Measurements from ENCODE around the gene COMP. TPM values are rescaled to one million over a fixed set of nuclear protein-coding genes. Genes with fewer than 3 reads are reported as not detected.
A peak's percentile ranks its signal among the peaks of the same experiment; 100 is the strongest.

COMP gene
- total RNA-seq, 1 donor from 2014 or later = 2.0 TPM

DNA sequence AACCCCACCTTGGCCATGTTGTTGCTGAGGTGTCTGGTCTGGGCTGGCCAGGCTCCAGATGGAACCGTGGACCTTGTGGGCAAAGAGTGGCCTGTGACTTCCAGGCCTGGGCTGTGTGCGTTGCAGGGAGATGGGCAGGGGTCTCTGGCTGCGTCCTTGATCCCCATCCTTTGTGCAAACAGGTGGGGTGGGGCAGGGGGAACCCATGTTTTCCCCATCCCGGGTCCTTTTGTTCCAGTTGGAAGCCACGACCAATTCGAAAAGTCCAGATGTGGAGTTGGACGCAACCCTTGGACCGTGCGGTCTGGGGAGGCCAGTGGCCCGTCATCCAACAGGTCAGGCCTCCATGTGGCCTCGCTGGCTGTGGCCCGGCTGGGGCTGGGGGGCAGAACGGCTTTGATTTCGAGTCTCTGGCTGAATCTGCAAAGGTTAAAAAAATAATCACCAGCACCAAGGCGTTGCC lies 13.1 kb upstream of the COMP start:
- no peak for DNase-seq (ENCODE audit: low spot score)

DNA sequence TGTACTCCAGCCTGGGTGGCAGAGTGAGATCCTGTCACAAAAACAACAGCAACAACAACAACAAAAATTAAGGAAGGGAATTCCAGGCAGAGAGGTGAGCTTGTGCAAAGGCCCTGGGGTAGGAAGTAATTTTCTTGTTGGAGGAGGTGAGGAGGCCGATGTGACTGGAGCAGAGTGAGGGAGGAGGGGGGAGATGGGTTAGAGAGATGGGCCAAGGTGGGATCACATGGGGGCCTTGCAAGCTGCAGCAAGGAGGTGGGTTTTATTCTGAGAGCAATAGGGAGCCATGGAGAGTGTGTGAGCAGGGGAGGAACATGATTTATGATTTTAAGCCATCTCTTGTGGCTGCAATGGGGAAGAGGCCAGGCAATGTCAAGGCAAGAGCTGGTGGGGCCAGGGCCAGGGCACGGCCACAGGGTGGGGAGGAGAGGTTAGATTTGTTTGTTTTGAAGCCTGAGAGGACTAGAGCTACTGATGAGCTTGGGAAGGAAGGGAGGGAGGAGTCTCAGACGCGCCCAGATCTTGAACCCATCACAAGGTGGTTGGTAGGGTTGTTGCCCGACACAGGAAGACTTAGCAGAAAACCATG lies 12.5 kb upstream of the COMP start:
- DNase-seq (ENCODE audit: low spot score) = no peak

- no peak for DNase-seq (ENCODE audit: low spot score)
These were observed 11.2 kb upstream of the COMP start for GRCh38 chr19:18802354-18802753.

GRCh38 chr19:18800636-18801035 lies 9.5 kb upstream of the COMP start:
- no peak for DNase-seq (ENCODE audit: low spot score)

DNA sequence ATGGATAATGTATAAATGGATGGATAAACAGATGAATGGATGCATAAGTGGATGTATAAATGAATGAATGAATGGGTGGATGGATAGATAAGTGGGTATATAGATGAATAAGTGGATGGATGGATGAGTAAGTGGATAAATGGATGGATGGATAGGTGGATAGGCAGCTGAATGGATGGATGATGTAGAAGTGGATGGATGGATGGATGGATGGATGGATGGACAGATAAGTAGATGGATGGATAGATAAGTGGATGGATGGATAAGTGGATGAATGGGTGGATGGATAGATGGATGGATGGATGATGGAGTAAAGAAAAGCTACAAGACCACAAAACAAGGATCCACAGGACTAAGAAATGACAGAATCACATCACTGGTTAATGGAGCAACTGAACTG lies 9.0 kb upstream of the COMP start:
- no peak for DNase-seq (ENCODE audit: low spot score)

DNA sequence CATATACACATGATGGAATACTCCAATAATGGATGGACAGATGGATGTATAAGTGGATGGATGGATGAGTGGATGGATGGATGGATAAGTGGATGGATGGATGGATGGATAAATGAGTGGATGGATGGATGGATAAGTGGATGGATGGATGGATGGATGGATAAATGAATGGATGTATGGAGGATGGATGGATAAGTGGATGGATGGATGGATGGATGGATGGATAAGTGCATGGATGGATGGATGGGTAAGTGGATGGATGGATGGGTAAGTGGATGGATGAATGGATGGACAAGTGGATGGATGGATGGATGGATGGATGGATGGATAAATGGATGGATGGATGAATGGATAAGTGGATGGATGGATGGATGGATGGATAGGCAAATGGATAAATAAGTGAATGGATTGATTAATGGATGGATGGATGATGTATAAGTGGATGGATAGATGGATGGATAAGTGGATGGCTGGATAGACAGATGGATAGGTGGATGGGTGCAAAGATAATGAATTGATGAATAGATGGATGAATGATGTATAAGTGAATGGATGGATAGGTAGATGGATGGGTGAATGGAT lies 8.4 kb upstream of the COMP start:
- no peak for DNase-seq (ENCODE audit: low spot score)

GRCh38 chr19:18798384-18799352 lies 7.6 kb upstream of the COMP start:
- DNase-seq (ENCODE audit: low spot score) = no peak

DNA sequence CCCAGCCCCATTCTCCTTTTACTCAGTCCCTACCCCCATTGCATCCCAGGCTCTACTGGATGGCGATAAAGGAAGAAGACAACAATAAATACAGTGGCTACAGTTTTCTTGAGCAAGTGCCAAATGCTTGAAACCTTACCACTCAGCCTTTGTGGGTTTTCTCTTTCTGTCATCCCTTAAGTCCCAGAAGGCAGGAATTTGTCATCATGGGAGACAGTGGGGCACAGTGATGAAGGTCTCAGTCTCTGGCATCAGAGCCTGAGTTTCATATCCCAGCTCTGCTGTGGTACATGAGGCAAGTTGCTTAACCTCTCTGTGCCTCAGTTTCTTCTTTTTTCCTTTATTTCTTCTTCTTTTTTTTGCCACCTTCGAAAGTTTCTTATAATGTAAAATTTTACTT lies 5.1 kb upstream of the COMP start:
- no peak for DNase-seq (ENCODE audit: low spot score)

DNA sequence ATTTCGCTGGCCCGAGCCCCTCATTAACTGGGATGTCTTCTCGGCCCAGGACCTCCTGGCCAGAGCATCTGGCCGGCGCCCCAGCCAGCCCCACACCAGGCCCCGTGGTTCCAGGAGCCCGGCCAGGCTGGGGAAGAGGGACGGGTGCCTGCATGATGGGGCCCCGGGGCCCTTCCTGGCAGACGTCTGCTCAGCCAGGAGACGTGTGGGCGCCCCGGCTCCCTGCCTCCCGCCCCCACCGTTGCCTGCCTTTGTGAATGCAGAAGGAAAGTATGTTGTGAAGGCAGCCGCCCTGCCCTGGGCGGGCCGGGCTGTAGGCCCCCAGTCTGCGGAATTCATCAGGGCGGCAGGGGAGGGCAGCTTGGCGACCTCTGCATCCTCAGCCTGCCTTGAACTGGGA lies 4.4 kb upstream of the COMP start:
- DNase-seq (ENCODE audit: low spot score) = no peak

GRCh38 chr19:18794692-18795091 lies 3.6 kb upstream of the COMP start:
- DNase-seq (ENCODE audit: low spot score) = no peak

DNA sequence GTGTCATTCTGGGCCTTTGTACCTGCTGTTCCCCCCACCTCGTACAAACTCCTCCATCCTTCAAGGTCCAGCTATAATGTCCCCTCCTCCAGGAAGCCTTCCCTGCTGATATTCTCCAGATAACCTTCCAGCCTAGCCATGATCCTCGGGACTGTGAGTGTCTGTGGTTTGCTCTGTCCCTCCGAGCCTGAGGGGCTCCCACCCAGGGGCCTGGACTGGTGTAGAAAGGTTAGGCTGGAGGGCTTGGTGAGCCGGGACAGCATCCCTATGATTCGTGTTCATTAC lies 2.9 kb upstream of the COMP start:
- no peak for DNase-seq (ENCODE audit: low spot score)

DNA sequence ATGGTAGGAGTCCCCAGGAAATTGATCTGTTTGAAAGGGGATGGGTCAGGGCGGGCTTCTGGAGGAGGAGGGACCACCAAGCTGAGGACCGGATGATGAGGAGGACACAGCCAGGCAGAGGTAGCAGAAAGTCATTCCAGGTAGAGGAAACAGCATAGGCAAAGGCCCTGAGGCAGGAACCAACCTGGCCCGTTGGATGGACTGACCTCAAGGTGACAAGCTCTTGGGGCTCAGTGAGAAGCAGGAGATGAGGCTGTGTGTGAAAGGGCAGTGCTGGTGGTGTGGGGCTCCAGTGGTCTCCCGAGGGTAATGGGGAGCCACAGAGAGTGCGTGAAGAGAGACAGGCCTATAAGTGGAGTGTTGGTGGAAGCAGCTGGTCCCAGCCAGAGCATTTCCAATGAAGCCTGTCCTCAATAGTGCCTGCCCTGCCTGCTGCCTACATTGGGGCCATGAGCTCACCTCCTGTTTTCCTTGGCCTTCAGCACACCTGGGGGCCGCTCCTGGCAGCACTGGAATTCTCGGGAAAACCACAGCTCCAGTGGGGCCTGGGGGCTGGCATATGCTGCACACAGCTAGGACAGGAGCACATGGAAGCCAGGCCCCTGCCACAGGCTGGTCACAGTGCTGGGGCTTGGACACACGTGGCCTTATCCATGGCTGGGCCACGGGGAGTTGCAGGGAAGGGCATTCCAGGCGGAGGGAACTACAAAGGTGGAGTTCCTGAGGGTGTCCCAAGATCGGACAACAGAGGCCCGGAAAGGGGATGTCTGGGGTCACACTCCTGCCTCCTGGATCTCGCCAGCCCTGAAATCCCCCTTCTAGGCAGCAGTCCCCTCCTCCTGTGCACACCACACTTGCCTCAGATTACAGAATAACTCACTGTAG lies 2.3 kb upstream of the COMP start:
- DNase-seq (ENCODE audit: low spot score) = no peak

DNA sequence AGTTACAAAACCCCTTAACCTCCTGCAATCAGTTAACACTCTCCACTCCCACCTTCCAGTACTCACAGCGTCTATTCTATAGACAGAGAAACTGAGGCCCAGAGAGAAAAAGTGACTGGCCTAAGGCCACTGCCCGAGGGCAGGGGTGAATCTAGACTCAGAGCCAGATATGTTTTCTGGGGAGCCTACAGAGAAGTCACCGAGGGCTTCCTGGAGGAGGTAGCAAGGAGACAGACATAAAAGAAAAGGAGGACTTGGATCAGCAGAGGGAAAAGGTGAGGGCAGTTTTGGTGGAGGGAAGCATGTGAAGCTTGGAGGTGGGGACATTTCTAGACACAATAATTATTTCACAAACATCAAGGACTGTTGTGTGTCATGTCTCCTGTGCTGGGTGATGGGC lies 1.6 kb upstream of the COMP start:
- DNase-seq (ENCODE audit: low spot score) = no peak

DNA sequence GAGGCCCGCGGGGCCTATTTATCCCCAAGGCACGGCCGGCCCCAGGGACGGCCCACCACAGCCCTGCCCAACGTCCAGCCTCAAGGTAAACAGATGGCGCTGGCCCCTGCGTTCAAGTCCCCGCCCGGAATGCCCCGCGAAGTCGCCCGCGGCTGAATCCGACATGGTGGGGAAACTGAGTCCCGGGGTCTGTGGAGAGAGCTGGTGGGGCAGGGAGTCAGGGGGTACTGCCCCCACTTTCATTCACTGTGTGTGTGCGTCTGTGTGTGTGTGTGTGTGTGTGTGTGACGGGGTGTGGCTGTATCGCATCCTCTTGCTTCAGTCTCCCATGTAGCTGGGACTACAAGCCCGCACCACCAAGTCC lies 192 bp upstream of the COMP start:
- DNase-seq (ENCODE audit: low spot score) = no peak

DNA sequence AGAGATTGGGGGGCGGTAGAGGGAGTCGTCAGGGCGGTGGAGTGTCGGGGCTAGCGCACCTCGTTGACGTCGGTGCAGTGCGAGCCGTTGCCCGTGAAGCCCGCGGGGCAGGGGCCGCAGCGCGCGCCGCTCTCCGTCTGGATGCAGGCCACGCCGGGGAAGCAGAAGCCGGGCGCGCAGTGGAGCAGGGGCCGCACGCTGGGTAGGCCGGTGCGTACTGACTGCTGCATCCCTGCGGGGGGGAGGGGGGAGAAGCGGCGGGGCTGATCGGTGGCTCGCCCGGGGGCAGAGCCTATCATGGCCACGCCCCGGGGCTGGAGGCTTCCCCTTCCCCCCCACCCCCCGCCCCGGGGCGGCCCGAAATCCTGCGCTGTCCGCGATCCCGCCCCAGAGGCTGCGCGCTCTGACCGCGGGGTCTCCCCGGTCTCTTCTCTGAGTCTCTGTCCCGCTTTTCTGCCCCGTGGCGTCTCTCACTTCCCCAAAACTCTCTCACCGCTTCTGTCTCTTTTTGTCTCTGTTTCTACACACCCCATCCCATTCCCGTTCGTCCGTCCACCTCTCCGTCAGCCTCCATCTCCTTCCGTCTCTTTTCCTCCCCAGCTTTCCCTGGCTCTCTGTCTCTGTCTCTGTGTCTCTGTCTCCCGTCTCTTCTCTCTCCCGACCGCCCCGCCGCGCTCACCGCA lies 1.1 kb downstream of the COMP start:
- no peak for DNase-seq (ENCODE audit: low spot score)

DNA sequence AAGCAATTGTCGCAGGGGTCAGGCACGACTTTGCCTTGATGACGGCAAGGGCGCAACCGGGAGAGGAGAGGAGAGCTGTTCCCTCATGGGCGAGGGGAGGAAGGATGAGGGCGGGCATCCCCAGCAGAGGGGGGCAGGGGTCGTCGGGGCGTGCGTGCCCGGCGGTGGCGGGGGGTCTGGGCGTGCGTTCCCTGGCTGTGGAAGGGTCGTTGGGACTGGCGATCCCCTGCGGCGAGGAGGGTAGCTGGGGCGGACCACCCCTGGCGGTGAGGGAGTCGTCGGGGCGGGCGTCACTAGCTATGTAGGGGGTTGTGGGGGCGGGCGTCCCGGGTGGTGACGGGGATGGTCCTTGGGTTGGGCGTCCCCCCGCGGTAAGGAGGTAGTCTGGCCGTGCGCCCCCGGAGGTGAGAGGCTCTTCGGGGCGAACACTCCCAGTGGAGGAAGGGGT lies 1.7 kb downstream of the COMP start:
- no peak for DNase-seq (ENCODE audit: low spot score)

DNA sequence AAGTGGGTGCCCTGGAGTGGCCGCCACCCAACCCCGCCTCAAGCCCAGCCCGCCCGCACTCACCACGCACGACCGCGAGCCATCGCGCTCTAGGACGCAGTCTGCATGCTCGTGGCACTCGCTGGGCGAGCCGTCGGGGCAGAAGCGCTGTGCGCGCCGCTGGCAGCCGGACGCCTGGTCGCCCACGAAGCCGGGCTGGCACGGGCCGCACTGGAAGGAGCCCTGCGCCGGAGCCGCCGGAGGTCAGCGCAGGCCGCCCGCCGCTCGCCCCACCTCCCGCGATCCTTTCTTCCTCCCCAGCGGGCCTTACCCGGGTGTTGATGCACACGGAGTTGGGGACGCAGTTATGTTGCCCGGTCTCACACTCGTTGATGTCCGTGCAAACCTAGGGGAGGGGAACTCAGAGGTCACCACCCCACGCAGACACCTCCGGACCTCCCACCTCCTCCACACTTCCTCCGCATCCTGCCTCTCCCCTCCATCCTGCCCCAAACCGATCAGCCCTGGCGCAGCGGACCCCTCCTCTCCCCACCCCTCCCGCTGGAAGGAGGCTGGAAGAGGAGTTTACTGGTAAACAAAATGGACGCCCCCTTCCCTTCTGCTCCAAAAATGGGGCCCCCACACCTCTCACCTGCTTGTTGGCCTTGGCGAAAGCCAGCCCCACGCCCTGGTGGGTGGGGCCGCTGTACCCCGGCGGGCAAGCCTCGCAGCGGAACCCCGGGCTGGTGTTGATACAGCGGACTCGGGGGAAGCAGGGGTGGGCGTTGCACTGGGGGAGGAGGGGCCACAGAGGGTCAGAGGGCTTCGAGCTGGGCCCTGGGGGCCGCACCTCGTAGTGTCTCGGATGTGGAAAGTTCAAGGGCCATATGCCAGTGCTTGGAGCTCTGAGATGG lies 2.3 kb downstream of the COMP start:
- DNase-seq (ENCODE audit: low spot score) = no peak

GRCh38 chr19:18785179-18786124 lies 5.7 kb downstream of the COMP start:
- peak; percentile 53 for DNase-seq (ENCODE audit: low spot score)

DNA sequence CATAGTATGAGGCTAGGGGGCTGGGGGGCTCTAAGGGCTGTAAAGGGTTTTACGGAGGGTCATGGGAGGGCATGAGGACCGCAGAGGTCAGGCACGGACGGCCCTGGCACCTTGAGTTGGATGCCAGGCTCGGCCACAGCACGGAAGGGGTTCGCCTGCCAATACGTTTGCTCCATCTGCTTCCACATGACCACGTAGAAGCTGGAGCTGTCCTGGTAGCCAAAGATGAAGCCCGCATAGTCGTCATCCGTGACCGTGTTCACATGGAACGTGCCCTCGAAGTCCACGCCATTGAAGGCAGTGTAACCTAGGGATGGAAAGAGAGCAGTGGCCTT lies 6.4 kb downstream of the COMP start:
- no peak for DNase-seq (ENCODE audit: low spot score)

Measured in mucosa of gallbladder (tissue), 1 donor.